Activated B cell treated with CpG ODN at 0.5 μM for 24 hours (primary cell): ENCODE measurements around the gene DRAM1. TPM values are rescaled to one million over a fixed set of nuclear protein-coding genes. Genes with fewer than 3 reads are reported as not detected.

Source experiments
- ATAC-seq: fragments of 200-7000 bp; cut with Tn5 transposase; one replicate; pipeline ENCODE4 v1.10.0; 2021; ENCODE audit warnings: low read depth, mild to moderate bottlenecking, moderate library complexity
- CTCF ChIA-PET: fragments of 350-600 bp; sonication (Branson Sonifier 250); formaldehyde crosslinking; loops from one replicate; lab custom pipeline; 2021; ENCODE audit warnings: antibody characterized with exemption; lab: Charles Lee
- POLR2A ChIA-PET: fragments of 350-600 bp; sonication (Branson Sonifier 250); formaldehyde crosslinking; loops from one replicate; lab custom pipeline; 2021; ENCODE audit warnings: antibody characterized with exemption; lab: Charles Lee
- DNase-seq: peaks from one replicate; pipeline ENCODE4 v3.0.0; 2022
- H3K27ac Mint-ChIP-seq: one replicate; pipeline ENCODE4 v1.8.0; 2020; ENCODE audit warnings: mixed read lengths
- H3K27me3 Mint-ChIP-seq: one replicate; pipeline ENCODE4 v1.8.0; 2021; ENCODE audit warnings: mixed read lengths
- H3K36me3 Mint-ChIP-seq: one replicate; pipeline ENCODE4 v1.8.0; 2021; ENCODE audit warnings: low read depth, mixed read lengths
- H3K4me1 Mint-ChIP-seq: one replicate; pipeline ENCODE4 v1.8.0; 2021; ENCODE audit warnings: mixed read lengths
- H3K4me3 Mint-ChIP-seq: one replicate; pipeline ENCODE4 v1.8.0; 2020; ENCODE audit warnings: mild to moderate bottlenecking, mixed read lengths
- H3K9me3 Mint-ChIP-seq: one replicate; pipeline ENCODE4 v1.8.0; 2020; ENCODE audit warnings: mixed read lengths
- intact Hi-C: fragments of 100-400 bp; cut with micrococcal nuclease; formaldehyde crosslinking; loops from one replicate; pipeline ENCODE4 v1.15.1; 2024
- total RNA-seq: library from RNA; stranded (reverse); gene quantifications from 2 replicates; pipeline ENCODE4 v1.2.3, GENCODE V29; 2022
- TF ChIP-seq, protein P1 (sequence below): fragments of 200-600 bp; IDR thresholded peaks from one replicate; pipeline ENCODE4 v1.8.0; 2022; ENCODE audit warnings: antibody characterized with exemption, mild to moderate bottlenecking

The DRAM1 gene
- total RNA-seq, 1 donor from 2014 or later: 11.5 TPM

DNA sequence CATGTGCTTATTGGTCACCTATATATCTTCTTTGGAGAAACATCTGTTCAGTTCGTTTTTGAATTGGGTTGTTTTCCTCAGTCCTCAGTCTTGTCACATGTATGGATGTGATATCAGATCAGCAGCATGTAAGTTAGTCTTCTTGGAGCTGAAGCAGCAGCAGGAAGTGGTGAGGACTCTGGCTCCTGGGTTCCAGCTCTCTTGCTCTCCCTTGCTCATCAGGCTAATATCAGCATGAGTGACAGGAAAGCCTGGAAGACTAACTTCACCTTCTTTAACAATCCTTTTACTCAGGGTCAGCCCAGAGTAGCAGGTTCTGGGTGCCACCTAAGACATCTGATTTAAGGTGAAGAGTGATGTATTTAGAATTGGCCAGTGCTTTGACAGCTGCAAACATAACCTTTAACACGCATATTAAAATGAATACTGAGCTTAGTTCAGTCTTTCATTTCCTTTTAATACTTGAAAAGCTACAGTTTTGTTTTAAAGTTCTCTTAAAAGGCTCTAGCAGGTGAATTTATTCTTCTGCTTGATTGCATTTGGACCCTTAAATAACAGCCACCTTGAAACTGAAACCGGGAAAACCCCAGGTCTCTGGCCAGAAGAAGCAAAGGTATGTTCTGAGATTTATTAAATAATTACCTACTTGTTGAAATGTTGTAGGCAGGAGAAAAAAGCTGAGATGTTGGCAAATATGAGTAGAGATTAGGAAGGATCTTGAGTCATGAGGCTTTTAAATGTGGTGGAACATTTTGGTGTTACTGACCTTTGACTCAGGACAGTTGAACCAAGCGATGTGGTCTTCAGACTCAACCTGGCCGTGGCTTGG, 54.3 kb downstream of the DRAM1 start:
- ATAC-seq: peak; percentile 63
- Mint-ChIP-seq H3K27ac (peak overlapping the region; percentile 82), H3K36me3 (peaks cover 8% of the 10 kb centered on the region), H3K27me3 (no peaks in the 10 kb centered on the region), H3K4me3 (peak overlapping the region; percentile 33), H3K4me1 (peaks cover 87% of the 10 kb centered on the region), H3K9me3 (peaks cover 10% of the 10 kb centered on the region)
- ChIA-PET CTCF (interaction anchor here (0.9 to 1.4 kb wide), 5 partner anchors 8 to 771 kb away, joined by 3 to 7 read pairs (median 3); no protein-coding TSS in a partner anchor), POLR2A (interaction anchor here (0.6 to 1.5 kb wide), 12 partner anchors 8 to 232 kb away, joined by 3 to 14 read pairs (median 5); partner anchors contain the start of genes DRAM1 and WASHC3)
- intact Hi-C loops: loop anchor here (1.0 to 10.0 kb wide), 8 partner anchors 8 to 1997 kb away; partner anchors contain the start of genes ARL1, CHPT1 and DRAM1
- TF ChIP-seq, protein P1, sequence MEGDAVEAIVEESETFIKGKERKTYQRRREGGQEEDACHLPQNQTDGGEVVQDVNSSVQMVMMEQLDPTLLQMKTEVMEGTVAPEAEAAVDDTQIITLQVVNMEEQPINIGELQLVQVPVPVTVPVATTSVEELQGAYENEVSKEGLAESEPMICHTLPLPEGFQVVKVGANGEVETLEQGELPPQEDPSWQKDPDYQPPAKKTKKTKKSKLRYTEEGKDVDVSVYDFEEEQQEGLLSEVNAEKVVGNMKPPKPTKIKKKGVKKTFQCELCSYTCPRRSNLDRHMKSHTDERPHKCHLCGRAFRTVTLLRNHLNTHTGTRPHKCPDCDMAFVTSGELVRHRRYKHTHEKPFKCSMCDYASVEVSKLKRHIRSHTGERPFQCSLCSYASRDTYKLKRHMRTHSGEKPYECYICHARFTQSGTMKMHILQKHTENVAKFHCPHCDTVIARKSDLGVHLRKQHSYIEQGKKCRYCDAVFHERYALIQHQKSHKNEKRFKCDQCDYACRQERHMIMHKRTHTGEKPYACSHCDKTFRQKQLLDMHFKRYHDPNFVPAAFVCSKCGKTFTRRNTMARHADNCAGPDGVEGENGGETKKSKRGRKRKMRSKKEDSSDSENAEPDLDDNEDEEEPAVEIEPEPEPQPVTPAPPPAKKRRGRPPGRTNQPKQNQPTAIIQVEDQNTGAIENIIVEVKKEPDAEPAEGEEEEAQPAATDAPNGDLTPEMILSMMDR: no peak
- no peak for DNase-seq

DNA sequence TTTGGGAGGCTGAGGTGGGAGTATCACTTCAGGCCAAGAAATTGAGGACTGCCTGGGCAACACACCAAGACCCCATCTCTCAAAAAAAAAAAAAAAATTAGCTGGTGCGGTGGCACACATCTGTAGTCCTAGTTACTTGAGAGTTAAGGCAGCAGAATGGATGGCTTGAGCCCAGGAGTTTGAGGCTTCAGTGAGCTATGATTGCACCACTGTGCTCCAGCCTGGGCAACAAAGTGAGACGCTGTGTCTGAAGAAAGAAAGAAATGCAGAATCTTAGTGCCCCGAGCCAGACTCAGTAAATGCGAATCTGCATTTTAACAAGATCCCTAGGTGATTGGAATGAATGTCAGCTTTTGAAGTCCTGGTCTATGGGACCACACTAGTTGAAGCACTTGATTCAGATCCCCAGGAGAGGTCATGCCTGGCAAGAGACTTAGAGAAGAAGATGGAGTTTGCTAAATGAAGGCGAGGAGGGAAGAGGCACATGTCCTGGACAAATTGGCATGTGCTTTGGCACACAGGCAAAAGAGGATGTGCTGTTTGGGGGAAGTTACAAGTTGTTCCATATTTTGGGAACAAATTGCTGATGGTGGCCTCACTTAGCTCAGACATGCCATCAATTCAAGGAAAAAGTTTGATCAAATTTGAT, 56.6 kb downstream of the DRAM1 start:
- peak overlapping the region; percentile 82 for H3K27ac Mint-ChIP-seq
- CTCF ChIA-PET: interaction anchor here (0.9 to 1.2 kb wide), 2 partner anchors 16 to 768 kb away, joined by 3 to 6 read pairs; no protein-coding TSS in a partner anchor
- POLR2A ChIA-PET: interaction anchor here (0.6 to 1.7 kb wide), 7 partner anchors 8 to 128 kb away, joined by 3 to 8 read pairs (median 5); partner anchors contain the start of genes DRAM1 and WASHC3
- peaks cover 3% of the 10 kb centered on the region for H3K9me3 Mint-ChIP-seq
- peaks cover 89% of the 10 kb centered on the region for H3K4me1 Mint-ChIP-seq
- peaks cover 8% of the 10 kb centered on the region for H3K36me3 Mint-ChIP-seq
- TF ChIP-seq, protein P1: no peak
- ATAC-seq: no peak
- DNase-seq: no peak
- no peak overlapping the region for H3K4me3 Mint-ChIP-seq
- intact Hi-C loops: loop anchor here (2.0 to 10.0 kb wide), 4 partner anchors 77 to 1995 kb away; partner anchors contain the start of gene ARL1
- H3K27me3 Mint-ChIP-seq: no peaks in the 10 kb centered on the region

DNA sequence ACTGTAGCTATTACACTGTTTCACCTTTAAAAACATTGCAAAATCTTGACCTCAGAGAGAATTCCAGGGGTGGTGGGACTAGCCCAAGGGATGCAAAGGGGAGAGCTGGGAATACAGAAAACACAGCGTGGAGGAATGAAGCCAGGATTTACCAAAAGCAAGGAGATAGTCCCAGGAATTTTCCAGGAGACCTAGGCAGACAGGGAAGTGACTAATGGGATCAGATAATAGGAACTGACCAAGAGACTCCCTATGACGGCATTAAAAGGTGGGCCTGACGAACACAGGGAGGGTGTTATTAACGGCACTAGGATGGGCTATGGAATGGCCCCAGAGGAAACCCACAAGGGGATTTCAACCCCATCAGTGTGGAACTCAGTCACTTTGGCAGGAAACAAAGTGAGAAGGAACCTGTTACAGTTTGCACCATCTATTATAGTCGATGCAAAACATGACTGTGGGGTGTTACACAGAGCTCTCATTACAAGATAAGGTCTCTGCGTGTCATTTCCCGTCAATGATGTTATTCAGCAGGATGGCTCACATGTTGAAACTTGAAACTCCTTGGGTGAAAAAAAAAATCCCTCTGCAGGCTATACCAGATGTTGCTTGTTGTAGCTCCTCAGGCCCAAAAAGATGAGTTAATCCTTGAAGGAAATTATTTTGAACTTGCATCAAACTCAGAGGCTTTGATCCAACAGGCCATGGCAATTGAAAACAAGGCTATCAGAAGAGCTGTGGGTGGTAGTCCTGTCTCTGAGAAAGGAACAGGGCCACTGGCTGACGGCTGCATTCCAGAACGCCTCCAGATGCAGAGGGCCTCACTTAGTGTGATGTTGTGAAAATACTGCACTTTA, 58.7 kb downstream of the DRAM1 start:
- peaks cover 86% of the 10 kb centered on the region for H3K4me1 Mint-ChIP-seq
- ChIA-PET POLR2A (interaction anchor here (0.6 to 3.7 kb wide), 9 partner anchors 10 to 548 kb away, joined by 3 to 23 read pairs (median 6); partner anchors contain the start of genes ARL1, DRAM1 and WASHC3), CTCF (interaction anchor here (1.3 to 6.7 kb wide), 6 partner anchors 18 to 766 kb away, joined by 3 to 45 read pairs (median 9); no protein-coding TSS in a partner anchor)
- peak; percentile 68 for ATAC-seq
- H3K36me3 Mint-ChIP-seq: peaks cover 3% of the 10 kb centered on the region
- intact Hi-C loops: loop anchor here (1.0 to 10.0 kb wide), 7 partner anchors 19 to 1506 kb away; no protein-coding TSS in a partner anchor
- TF ChIP-seq, protein P1: no peak
- H3K4me3 Mint-ChIP-seq: peak overlapping the region; percentile 47
- no peak for DNase-seq
- peak overlapping the region; percentile 82 for H3K27ac Mint-ChIP-seq
- H3K27me3 Mint-ChIP-seq: no peaks in the 10 kb centered on the region
- H3K9me3 Mint-ChIP-seq: no peaks in the 10 kb centered on the region

DNA sequence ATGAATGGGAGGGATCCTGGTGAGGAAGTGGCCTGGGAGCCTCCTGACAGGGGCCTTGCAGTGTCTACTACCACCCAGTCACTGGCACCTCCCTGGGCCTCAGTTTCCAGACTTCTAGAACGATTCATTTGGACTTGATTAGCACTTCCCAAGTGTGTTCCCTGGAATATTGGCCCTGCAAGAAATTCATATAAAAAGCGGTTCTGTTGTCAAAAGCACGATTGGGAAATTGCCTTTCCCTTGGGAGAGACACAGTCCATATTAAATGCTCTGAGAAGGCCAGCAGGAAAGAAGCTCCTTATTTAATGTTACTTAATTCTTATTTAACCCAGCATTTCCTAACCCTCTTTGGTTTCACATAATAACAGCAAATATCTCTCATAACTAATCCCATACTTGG, 61.9 kb downstream of the DRAM1 start:
- no peak for ATAC-seq
- Mint-ChIP-seq H3K36me3 (no peaks in the 10 kb centered on the region), H3K9me3 (no peaks in the 10 kb centered on the region), H3K4me1 (peaks cover 67% of the 10 kb centered on the region), H3K27ac (peak overlapping the region; percentile 74), H3K4me3 (no peak overlapping the region), H3K27me3 (no peaks in the 10 kb centered on the region)
- TF ChIP-seq, protein P1: no peak
- ChIA-PET POLR2A (interaction anchor here (1.0 to 1.3 kb wide), 2 partner anchors 7 to 116 kb away, joined by 3 read pairs; no protein-coding TSS in a partner anchor), CTCF (interaction anchor here (1.1 to 6.7 kb wide), 8 partner anchors 20 to 872 kb away, joined by 3 to 45 read pairs (median 5); no protein-coding TSS in a partner anchor)
- no peak for DNase-seq
- intact Hi-C loops: loop anchor here (1.0 to 10.0 kb wide), 7 partner anchors 167 to 1503 kb away; no protein-coding TSS in a partner anchor
